HEK293 (cell line): Measurements from ENCODE around the gene FUT1.

Experiments
- CTCF ChIA-PET: fragments of 350-600 bp; formaldehyde crosslinking; extraction: SDS; loops from one replicate; lab custom pipeline; 2021; ENCODE audit warnings: antibody characterized with exemption; lab: Yijun Ruan, JAX
- POLR2A ChIA-PET: fragments of 300-600 bp; formaldehyde crosslinking; extraction: SDS; loops from one replicate; lab custom pipeline; 2020; ENCODE audit warnings: antibody characterized with exemption, inconsistent platforms; lab: Yijun Ruan, JAX
- H3K27ac ChIP-seq: fragments of 200-500 bp; sonication (Bioruptor generic); 2 replicates; pipeline ENCODE4 v1.5.1; 2014; ENCODE audit warnings: low read depth, low read length, control low read depth, inconsistent platforms; ENCODE audit errors: extremely low read depth
- H3K36me3 ChIP-seq, 2 experiments: fragments of 200-500 bp in 1 of 2; sonication (Bioruptor generic) in 1 of 2; 1 replicate in 1 of 2; 2 replicates in 1 of 2; pipeline ENCODE4 v1.5.1; 2014 to 2017; ENCODE audit warnings: inconsistent platforms in 2 of 2, low read length in 2 of 2; ENCODE audit not compliant: control insufficient read depth in 2 of 2, insufficient read depth in 1 of 2
- H3K4me1 ChIP-seq: fragments of 200-500 bp; sonication (Bioruptor generic); 2 replicates; pipeline ENCODE4 v1.5.1; 2014; ENCODE audit warnings: mild to moderate bottlenecking, low read length, inconsistent platforms; ENCODE audit not compliant: control insufficient read depth, insufficient read depth
- H3K4me3 ChIP-seq: 2 replicates; pipeline ENCODE4 v1.5.1; 2011; ENCODE audit warnings: low read depth, mild to moderate bottlenecking, control low read depth, low read length, moderate library complexity
- H3K9me3 ChIP-seq: fragments of 200-500 bp; sonication (Bioruptor generic); 2 replicates; pipeline ENCODE4 v1.5.1; 2014; ENCODE audit warnings: low read depth, low read length, inconsistent platforms; ENCODE audit not compliant: control insufficient read depth, insufficient read depth
- IKZF3 ChIP-seq: fragments of 450-650 bp; IDR thresholded peaks from 2 replicates; pipeline ENCODE4 v1.5.0; 2018; ENCODE audit warnings: missing biosample characterization, mild to moderate bottlenecking, missing genetic modification characterization, moderate library complexity
- KLF10 ChIP-seq: fragments of 450-650 bp; IDR thresholded peaks from 2 replicates; pipeline ENCODE4 v1.5.1; 2018; ENCODE audit warnings: missing biosample characterization, mild to moderate bottlenecking, missing genetic modification characterization
- KLF9 ChIP-seq: fragments of 450-650 bp; formaldehyde crosslinking; IDR thresholded peaks from 2 replicates; pipeline ENCODE4 v1.5.1; 2016; ENCODE audit warnings: missing biosample characterization, missing genetic modification characterization, low read depth
- PRDM1 ChIP-seq: fragments of 450-650 bp; formaldehyde crosslinking; IDR thresholded peaks from 2 replicates; pipeline ENCODE4; 2016; ENCODE audit warnings: missing biosample characterization, missing genetic modification characterization
- ZBTB20 ChIP-seq: fragments of 450-650 bp; formaldehyde crosslinking; IDR thresholded peaks from 2 replicates; pipeline ENCODE4 v1.5.1; 2016; ENCODE audit warnings: missing biosample characterization, missing genetic modification characterization
- ZFHX2 ChIP-seq: fragments of 450-650 bp; formaldehyde crosslinking; conservative IDR thresholded peaks from 2 replicates; pipeline ENCODE4 v1.5.1; 2016; ENCODE audit warnings: missing biosample characterization, missing genetic modification characterization
- ZFP3 ChIP-seq: fragments of 450-650 bp; formaldehyde crosslinking; IDR thresholded peaks from 2 replicates; pipeline ENCODE4 v1.5.1; 2016; ENCODE audit warnings: low read depth, missing biosample characterization, missing genetic modification characterization
- ZNF138 ChIP-seq: fragments of 450-650 bp; formaldehyde crosslinking; IDR thresholded peaks from 2 replicates; pipeline ENCODE4 v1.5.1; 2016; ENCODE audit warnings: missing biosample characterization, missing genetic modification characterization, borderline replicate concordance
- ZNF24 ChIP-seq: fragments of 450-650 bp; formaldehyde crosslinking; IDR thresholded peaks from 2 replicates; pipeline ENCODE4 v1.5.1; 2016; ENCODE audit warnings: missing biosample characterization, missing genetic modification characterization
- ZNF311 ChIP-seq: fragments of 450-650 bp; formaldehyde crosslinking; IDR thresholded peaks from 2 replicates; pipeline ENCODE4 v1.5.1; 2017; ENCODE audit warnings: missing biosample characterization, missing genetic modification characterization, borderline replicate concordance
- ZNF335 ChIP-seq: fragments of 450-650 bp; formaldehyde crosslinking; conservative IDR thresholded peaks from 2 replicates; pipeline ENCODE4 v1.5.1; 2016; ENCODE audit warnings: missing biosample characterization, missing genetic modification characterization
- ZNF366 ChIP-seq: fragments of 450-650 bp; formaldehyde crosslinking; conservative IDR thresholded peaks from 2 replicates; pipeline ENCODE4 v1.5.1; 2016; ENCODE audit warnings: missing biosample characterization, missing genetic modification characterization
- ZNF394 ChIP-seq: fragments of 450-650 bp; formaldehyde crosslinking; IDR thresholded peaks from 2 replicates; pipeline ENCODE4 v1.5.1; 2016; ENCODE audit warnings: missing biosample characterization, missing genetic modification characterization, mild to moderate bottlenecking, moderate library complexity, borderline replicate concordance
- ZNF501 ChIP-seq: fragments of 450-650 bp; formaldehyde crosslinking; IDR thresholded peaks from 2 replicates; pipeline ENCODE4 v1.5.1; 2016; ENCODE audit warnings: missing biosample characterization, missing genetic modification characterization
- ZNF623 ChIP-seq: fragments of 450-650 bp; formaldehyde crosslinking; IDR thresholded peaks from 2 replicates; pipeline ENCODE4 v1.5.1; 2016; ENCODE audit warnings: missing biosample characterization, missing genetic modification characterization
- ZNF843 ChIP-seq: fragments of 450-650 bp; formaldehyde crosslinking; IDR thresholded peaks from 2 replicates; pipeline ENCODE4 v1.5.1; 2016; ENCODE audit warnings: missing biosample characterization, missing genetic modification characterization
- ZSCAN16 ChIP-seq: fragments of 450-650 bp; formaldehyde crosslinking; IDR thresholded peaks from 2 replicates; pipeline ENCODE4 v1.5.1; 2016; ENCODE audit warnings: missing biosample characterization, missing genetic modification characterization
- TF ChIP-seq, protein P1 (sequence below): fragments of 450-650 bp; formaldehyde crosslinking; IDR thresholded peaks from 2 replicates; pipeline ENCODE4 v1.5.1; 2016; ENCODE audit warnings: missing biosample characterization, missing genetic modification characterization
- TF ChIP-seq, protein P2 (sequence below): fragments of 450-650 bp; formaldehyde crosslinking; IDR thresholded peaks from 2 replicates; pipeline ENCODE4 v1.5.1; 2016; ENCODE audit warnings: missing biosample characterization, missing genetic modification characterization
- TF ChIP-seq, protein P3 (sequence below): fragments of 450-650 bp; formaldehyde crosslinking; IDR thresholded peaks from 2 replicates; pipeline ENCODE4 v1.5.1; 2016; ENCODE audit warnings: missing biosample characterization, missing genetic modification characterization

FUT1 gene

DNA sequence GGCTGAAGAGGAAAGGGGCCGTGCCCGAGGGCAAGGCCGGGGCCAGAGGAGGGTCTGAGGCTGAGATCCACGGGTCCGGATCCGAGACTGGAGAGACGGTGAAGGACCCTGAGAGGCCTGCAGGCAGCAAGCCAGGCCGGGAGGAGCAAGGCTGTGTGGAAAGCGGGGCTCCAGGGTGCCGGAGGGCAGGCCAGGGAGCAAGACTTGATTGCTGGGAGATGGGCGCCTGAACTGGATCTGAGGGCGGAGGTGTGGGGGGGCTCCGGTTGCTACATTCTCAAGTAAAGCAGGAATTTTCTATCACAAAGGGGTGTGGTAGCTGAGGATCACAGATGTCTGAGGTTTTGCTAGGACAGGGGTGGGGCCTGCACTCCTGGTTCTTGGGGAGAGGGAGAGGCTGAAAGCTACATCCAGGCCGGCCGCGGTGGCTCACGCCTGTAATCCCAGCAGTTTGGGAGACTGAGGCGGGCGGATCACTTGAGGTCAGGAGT, 36.7 kb downstream of the FUT1 start (continued):
- TF ChIP-seq ZNF501 (tag by site-specific recombination): no peak
- TF ChIP-seq ZFP3 (tag by site-specific recombination): no peak
- no peak for TF ChIP-seq ZNF843 (tag by site-specific recombination)
- no peak for TF ChIP-seq ZSCAN16
- TF ChIP-seq ZNF311 (tag by site-specific recombination): no peak
- TF ChIP-seq, protein P1, sequence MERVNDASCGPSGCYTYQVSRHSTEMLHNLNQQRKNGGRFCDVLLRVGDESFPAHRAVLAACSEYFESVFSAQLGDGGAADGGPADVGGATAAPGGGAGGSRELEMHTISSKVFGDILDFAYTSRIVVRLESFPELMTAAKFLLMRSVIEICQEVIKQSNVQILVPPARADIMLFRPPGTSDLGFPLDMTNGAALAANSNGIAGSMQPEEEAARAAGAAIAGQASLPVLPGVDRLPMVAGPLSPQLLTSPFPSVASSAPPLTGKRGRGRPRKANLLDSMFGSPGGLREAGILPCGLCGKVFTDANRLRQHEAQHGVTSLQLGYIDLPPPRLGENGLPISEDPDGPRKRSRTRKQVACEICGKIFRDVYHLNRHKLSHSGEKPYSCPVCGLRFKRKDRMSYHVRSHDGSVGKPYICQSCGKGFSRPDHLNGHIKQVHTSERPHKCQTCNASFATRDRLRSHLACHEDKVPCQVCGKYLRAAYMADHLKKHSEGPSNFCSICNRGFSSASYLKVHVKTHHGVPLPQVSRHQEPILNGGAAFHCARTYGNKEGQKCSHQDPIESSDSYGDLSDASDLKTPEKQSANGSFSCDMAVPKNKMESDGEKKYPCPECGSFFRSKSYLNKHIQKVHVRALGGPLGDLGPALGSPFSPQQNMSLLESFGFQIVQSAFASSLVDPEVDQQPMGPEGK (tag by site-specific recombination): no peak
- peak; percentile 33; the same call in 1 of the 2 replicates for TF ChIP-seq IKZF3 (tag by site-specific recombination)
- TF ChIP-seq, protein P2, sequence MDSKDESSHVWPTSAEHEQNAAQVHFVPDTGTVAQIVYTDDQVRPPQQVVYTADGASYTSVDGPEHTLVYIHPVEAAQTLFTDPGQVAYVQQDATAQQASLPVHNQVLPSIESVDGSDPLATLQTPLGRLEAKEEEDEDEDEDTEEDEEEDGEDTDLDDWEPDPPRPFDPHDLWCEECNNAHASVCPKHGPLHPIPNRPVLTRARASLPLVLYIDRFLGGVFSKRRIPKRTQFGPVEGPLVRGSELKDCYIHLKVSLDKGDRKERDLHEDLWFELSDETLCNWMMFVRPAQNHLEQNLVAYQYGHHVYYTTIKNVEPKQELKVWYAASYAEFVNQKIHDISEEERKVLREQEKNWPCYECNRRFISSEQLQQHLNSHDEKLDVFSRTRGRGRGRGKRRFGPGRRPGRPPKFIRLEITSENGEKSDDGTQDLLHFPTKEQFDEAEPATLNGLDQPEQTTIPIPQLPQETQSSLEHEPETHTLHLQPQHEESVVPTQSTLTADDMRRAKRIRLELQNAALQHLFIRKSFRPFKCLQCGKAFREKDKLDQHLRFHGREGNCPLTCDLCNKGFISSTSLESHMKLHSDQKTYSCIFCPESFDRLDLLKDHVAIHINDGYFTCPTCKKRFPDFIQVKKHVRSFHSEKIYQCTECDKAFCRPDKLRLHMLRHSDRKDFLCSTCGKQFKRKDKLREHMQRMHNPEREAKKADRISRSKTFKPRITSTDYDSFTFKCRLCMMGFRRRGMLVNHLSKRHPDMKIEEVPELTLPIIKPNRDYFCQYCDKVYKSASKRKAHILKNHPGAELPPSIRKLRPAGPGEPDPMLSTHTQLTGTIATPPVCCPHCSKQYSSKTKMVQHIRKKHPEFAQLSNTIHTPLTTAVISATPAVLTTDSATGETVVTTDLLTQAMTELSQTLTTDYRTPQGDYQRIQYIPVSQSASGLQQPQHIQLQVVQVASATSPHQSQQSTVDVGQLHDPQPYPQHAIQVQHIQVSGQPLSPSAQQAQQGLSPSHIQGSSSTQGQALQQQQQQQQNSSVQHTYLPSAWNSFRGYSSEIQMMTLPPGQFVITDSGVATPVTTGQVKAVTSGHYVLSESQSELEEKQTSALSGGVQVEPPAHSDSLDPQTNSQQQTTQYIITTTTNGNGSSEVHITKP (tag by site-specific recombination): no peak; the same call in 1 of the 2 replicates

DNA sequence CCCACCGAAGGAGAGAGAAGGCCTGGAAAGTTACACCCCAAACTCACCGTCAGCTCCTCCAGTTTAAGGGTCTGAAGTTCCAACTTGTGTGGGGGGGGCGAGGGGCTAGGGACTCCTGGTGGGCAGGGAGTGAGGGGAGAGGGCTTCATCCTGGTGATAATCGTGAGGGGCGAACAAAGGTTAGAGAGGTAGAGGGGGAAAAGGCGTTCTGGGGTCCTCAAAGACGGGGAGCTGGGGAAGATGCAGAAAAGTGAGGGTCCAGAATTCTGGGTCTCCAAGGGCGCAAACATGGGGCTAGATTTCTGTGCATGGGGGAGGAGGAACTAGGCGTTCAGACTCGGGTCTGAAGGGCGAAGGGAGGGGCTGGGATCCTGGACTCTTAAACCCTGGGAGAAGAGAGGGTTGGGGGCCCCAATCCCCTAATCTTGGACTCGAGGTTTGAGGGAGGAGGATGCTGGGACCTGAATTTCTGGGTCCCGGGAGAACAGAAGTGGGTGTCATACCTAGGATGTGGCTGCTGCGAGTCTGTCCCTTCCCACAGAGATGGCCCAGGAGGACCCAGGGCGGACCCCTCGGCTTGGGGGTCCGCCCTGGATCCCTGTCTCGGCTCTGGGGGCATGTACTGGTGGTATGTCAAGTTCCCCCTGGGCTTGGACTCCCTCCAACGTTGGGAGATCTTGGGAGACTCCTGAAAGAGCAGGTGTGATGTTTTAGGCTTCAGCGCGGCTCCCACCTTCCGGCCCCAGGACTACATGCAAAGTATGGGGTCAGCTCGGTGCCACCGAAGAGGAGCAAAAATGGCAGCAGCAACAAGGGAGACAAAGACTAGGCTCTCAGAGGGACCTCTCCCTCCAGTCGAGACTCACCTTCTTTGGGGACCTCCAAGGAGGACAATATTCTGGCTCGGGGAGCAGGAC, 37.4 kb downstream of the FUT1 start:
- POLR2A ChIA-PET: interaction anchor here (0.6 to 2.4 kb wide), 12 partner anchors 10 to 101 kb away, joined by 3 to 15 read pairs (median 4); partner anchors contain the start of genes CA11, RPL18 and SPHK2
- CTCF ChIA-PET: interaction anchor here (0.6 to 3.8 kb wide), 6 partner anchors 10 to 383 kb away, joined by 3 to 35 read pairs (median 4); partner anchors contain the start of gene RUVBL2
- peaks cover 13% of the 10 kb centered on the region for H3K4me1 ChIP-seq
- no peaks in the 10 kb centered on the region; a peak in 1 of 3 replicates for H3K36me3 ChIP-seq
- peak overlapping the region; percentile 67 for H3K27ac ChIP-seq
- H3K9me3 ChIP-seq: no peaks in the 10 kb centered on the region
- peak overlapping the region; percentile 41 for H3K4me3 ChIP-seq
- 0 out of 2 replicates have a peak, but pooled peaks have one; percentile 12 for TF ChIP-seq ZNF366 (tag by site-specific recombination)
- TF ChIP-seq ZNF335 (tag by site-specific recombination): peak; percentile 17
- TF ChIP-seq KLF10 (tag by site-specific recombination): no peak
- TF ChIP-seq ZNF623 (tag by site-specific recombination): 0 out of 2 replicates have a peak, but pooled peaks have one; percentile 12
- TF ChIP-seq ZNF24 (tag by site-specific recombination): no peak
- 0 out of 2 replicates have a peak, but pooled peaks have one; percentile 9 for TF ChIP-seq KLF9
- 0 out of 2 replicates have a peak, but pooled peaks have one; percentile 16 for TF ChIP-seq ZNF138 (tag by site-specific recombination)
- TF ChIP-seq ZNF394: peak; percentile 29; the same call in 1 of the 2 replicates
- TF ChIP-seq ZFHX2 (tag by site-specific recombination): peak; percentile 14; the same call in 1 of the 2 replicates
- no peak for TF ChIP-seq PRDM1
- TF ChIP-seq ZBTB20 (tag by site-specific recombination): peak; percentile 19; the same call in 1 of the 2 replicates
- TF ChIP-seq, protein P3, sequence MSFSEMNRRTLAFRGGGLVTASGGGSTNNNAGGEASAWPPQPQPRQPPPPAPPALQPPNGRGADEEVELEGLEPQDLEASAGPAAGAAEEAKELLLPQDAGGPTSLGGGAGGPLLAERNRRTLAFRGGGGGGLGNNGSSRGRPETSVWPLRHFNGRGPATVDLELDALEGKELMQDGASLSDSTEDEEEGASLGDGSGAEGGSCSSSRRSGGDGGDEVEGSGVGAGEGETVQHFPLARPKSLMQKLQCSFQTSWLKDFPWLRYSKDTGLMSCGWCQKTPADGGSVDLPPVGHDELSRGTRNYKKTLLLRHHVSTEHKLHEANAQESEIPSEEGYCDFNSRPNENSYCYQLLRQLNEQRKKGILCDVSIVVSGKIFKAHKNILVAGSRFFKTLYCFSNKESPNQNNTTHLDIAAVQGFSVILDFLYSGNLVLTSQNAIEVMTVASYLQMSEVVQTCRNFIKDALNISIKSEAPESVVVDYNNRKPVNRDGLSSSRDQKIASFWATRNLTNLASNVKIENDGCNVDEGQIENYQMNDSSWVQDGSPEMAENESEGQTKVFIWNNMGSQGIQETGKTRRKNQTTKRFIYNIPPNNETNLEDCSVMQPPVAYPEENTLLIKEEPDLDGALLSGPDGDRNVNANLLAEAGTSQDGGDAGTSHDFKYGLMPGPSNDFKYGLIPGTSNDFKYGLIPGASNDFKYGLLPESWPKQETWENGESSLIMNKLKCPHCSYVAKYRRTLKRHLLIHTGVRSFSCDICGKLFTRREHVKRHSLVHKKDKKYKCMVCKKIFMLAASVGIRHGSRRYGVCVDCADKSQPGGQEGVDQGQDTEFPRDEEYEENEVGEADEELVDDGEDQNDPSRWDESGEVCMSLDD: peak; percentile 71; the same call in 1 of the 2 replicates
- no peak for TF ChIP-seq ZFP3 (tag by site-specific recombination)
